HS-5 (cell line): ENCODE measurements around the gene FARP1.

Experiments
- DNase-seq: peaks from one replicate; pipeline ENCODE4 v3.0.0-alpha.2; 2012; ENCODE audit warnings: low read depth

FARP1 gene

GRCh38 chr13:98462946-98463345 lies 320.1 kb downstream of the FARP1 start:
- DNase-seq: no peak

- no peak for DNase-seq
These were observed 323.8 kb downstream of the FARP1 start for GRCh38 chr13:98466634-98467236.

- DNase-seq: no peak
These were observed 324.5 kb downstream of the FARP1 start for GRCh38 chr13:98467263-98467985.

GRCh38 chr13:98468361-98468760 lies 325.5 kb downstream of the FARP1 start:
- DNase-seq: no peak

- no peak for DNase-seq
These were observed 326.0 kb downstream of the FARP1 start for GRCh38 chr13:98468929-98469328.

- no peak for DNase-seq
These were observed 328.0 kb downstream of the FARP1 start for GRCh38 chr13:98470920-98471319.

- no peak for DNase-seq
These were observed 329.0 kb downstream of the FARP1 start for GRCh38 chr13:98471934-98472333.

- no peak for DNase-seq
These were observed 330.4 kb downstream of the FARP1 start for GRCh38 chr13:98473135-98473787.

- DNase-seq: no peak
These were observed 330.9 kb downstream of the FARP1 start for GRCh38 chr13:98473788-98474144.

- DNase-seq: no peak
These were observed 331.4 kb downstream of the FARP1 start for GRCh38 chr13:98474292-98474691.

- DNase-seq: no peak
These were observed 331.9 kb downstream of the FARP1 start for GRCh38 chr13:98474761-98475160.

GRCh38 chr13:98475522-98475921 lies 332.6 kb downstream of the FARP1 start:
- DNase-seq: no peak

- no peak for DNase-seq
These were observed 333.2 kb downstream of the FARP1 start for GRCh38 chr13:98476106-98476505.

- DNase-seq: peak; percentile 46
These were observed 333.7 kb downstream of the FARP1 start for GRCh38 chr13:98476538-98476966.

- no peak for DNase-seq
These were observed 335.6 kb downstream of the FARP1 start for GRCh38 chr13:98478189-98479129.

GRCh38 chr13:98479496-98480003 lies 336.7 kb downstream of the FARP1 start:
- DNase-seq: no peak

GRCh38 chr13:98480915-98481877 lies 338.3 kb downstream of the FARP1 start:
- no peak for DNase-seq

- no peak for DNase-seq
These were observed 339.9 kb downstream of the FARP1 start for GRCh38 chr13:98482476-98483444.

- DNase-seq: no peak
These were observed 340.9 kb downstream of the FARP1 start for GRCh38 chr13:98483601-98484288.
